T-helper 2 cell (primary cell): ENCODE measurements around the gene OR8B3.
"Not testable (repeated sequence)": the region's sequence is repeated elsewhere in the genome, so short reads cannot be mapped to it uniquely, and the experiment has no call there.

Experiments used
- DNase-seq, 5 experiments: peaks; one replicate each; pipeline versions ENCODE4 v3.0.0 to v3.0.0-alpha.2; 2012 to 2022
- total RNA-seq, 2 donors: gene quantifications; one replicate each; lab custom pipeline; 2026; lab: John Stamatoyannopoulos, UW

The OR8B3 gene
- 0 reads per million in 2 donors for total RNA-seq

GRCh38 chr11:124398924-124399323, at the start of gene OR8B3:
Gene OR8B3, minus strand, starts transcription at chr11:124399024. Its CDS starts 1,673 bp downstream, at chr11:124397351.
- DNase-seq: no peak

- DNase-seq: no peak
Observed at GRCh38 chr11:124446916-124447315, 48.1 kb upstream of the OR8B3 start.

- no peak for DNase-seq
Observed at GRCh38 chr11:124445646-124446150, 46.9 kb upstream of the OR8B3 start, which contains the start of gene OR8B8. Gene OR8B8, minus strand, starts transcription at chr11:124445696. Its CDS starts 4,611 bp downstream, at chr11:124441085.

- no peak for DNase-seq
Observed at GRCh38 chr11:124442847-124443246, 44.0 kb upstream of the OR8B3 start.

GRCh38 chr11:124442442-124442841, 43.6 kb upstream of the OR8B3 start:
- DNase-seq: no peak

GRCh38 chr11:124441519-124441918, 42.7 kb upstream of the OR8B3 start:
- no peak for DNase-seq

- no peak for DNase-seq
Observed at GRCh38 chr11:124441081-124441480, 42.3 kb upstream of the OR8B3 start.

- DNase-seq: no peak
Observed at GRCh38 chr11:124440608-124441007, 41.8 kb upstream of the OR8B3 start.

GRCh38 chr11:124434699-124435098, 35.9 kb upstream of the OR8B3 start:
- DNase-seq: no peak

- DNase-seq: no peak
Observed at GRCh38 chr11:124429599-124429998, 30.8 kb upstream of the OR8B3 start.

- no peak for DNase-seq
Observed at GRCh38 chr11:124424384-124424921, 25.6 kb upstream of the OR8B3 start, which contains the start of gene OR8B4. Gene OR8B4, minus strand, starts transcription at chr11:124424871. Its CDS starts 0 bp downstream, at chr11:124424871.

GRCh38 chr11:124421043-124421442, 22.2 kb upstream of the OR8B3 start:
- no peak for DNase-seq

GRCh38 chr11:124415356-124415923, 16.6 kb upstream of the OR8B3 start:
- peak in 1 of 5 experiments; percentile 4 for DNase-seq

GRCh38 chr11:124409906-124410305, 11.1 kb upstream of the OR8B3 start:
- no peak for DNase-seq

- DNase-seq: no peak
Observed at GRCh38 chr11:124405581-124405980, 6.8 kb upstream of the OR8B3 start.

- DNase-seq: not testable (repeated sequence)
Observed at GRCh38 chr11:124403186-124403585, 4.4 kb upstream of the OR8B3 start.

GRCh38 chr11:124402326-124402922, 3.6 kb upstream of the OR8B3 start:
- DNase-seq: peak in 2 of 5 experiments; percentile 7 to 73

GRCh38 chr11:124396847-124397246, 2.0 kb downstream of the OR8B3 start:
- DNase-seq: not testable (repeated sequence)

GRCh38 chr11:124394408-124394807, 4.4 kb downstream of the OR8B3 start:
- no peak for DNase-seq

GRCh38 chr11:124384399-124384798, 14.4 kb downstream of the OR8B3 start, which contains the start of gene OR8B2:
Gene OR8B2, minus strand, starts transcription at chr11:124384499. Its CDS starts 1,156 bp downstream, at chr11:124383343.
- no peak for DNase-seq

- not testable (repeated sequence) for DNase-seq
Observed at GRCh38 chr11:124382857-124383256, 16.0 kb downstream of the OR8B3 start.

GRCh38 chr11:124380585-124380984, 18.2 kb downstream of the OR8B3 start:
- no peak for DNase-seq

GRCh38 chr11:124376280-124376679, 22.5 kb downstream of the OR8B3 start:
- DNase-seq: no peak

GRCh38 chr11:124359566-124359965, 39.3 kb downstream of the OR8B3 start:
- no peak for DNase-seq
